SU-DHL-6 (cell line): ENCODE data around the gene RBP5.

Experiments used
- H2AFZ ChIP-seq: fragments of 200-600 bp; sonication (generic); 2 replicates; pipeline ENCODE4 v1.6.1; 2014; ENCODE audit warnings: low read depth, mild to moderate bottlenecking, moderate library complexity, mixed read lengths, antibody characterized with exemption, low read length; ENCODE audit not compliant: severe bottlenecking
- H3F3A ChIP-seq: fragments of 200-600 bp; shearing (Covaris generic); 2 replicates; pipeline ENCODE4 v1.6.0; 2016; ENCODE audit warnings: antibody characterized with exemption, mild to moderate bottlenecking; ENCODE audit not compliant: insufficient read depth
- H3K27ac ChIP-seq: fragments of 200-600 bp; sonication (generic); 2 replicates; pipeline ENCODE4 v1.5.1; 2016; ENCODE audit warnings: low read depth, mild to moderate bottlenecking, low read length, moderate library complexity, mixed read lengths
- H3K27me3 ChIP-seq: fragments of 200-600 bp; sonication (generic), shearing (Covaris generic); 2 replicates; pipeline ENCODE4 v1.6.0; 2014; ENCODE audit warnings: mild to moderate bottlenecking, low read length
- H3K36me3 ChIP-seq: fragments of 200-600 bp; sonication (generic); 2 replicates; pipeline ENCODE4 v1.6.1; 2014; ENCODE audit warnings: mild to moderate bottlenecking, low read length, mixed read lengths
- H3K4me2 ChIP-seq: fragments of 300-600, 200-600 bp; shearing (Covaris generic), sonication (generic); 2 replicates; pipeline ENCODE4 v1.6.0; 2014; ENCODE audit warnings: low read length, low read depth, mild to moderate bottlenecking; ENCODE audit not compliant: poor library complexity, severe bottlenecking
- H3K4me3 ChIP-seq: fragments of 200-600 bp; sonication (generic); 2 replicates; pipeline ENCODE4 v1.5.1; 2014; ENCODE audit warnings: antibody characterized with exemption, low read length, mild to moderate bottlenecking, mixed read lengths; ENCODE audit not compliant: insufficient read depth, poor library complexity, severe bottlenecking
- H3K79me2 ChIP-seq: fragments of 200-600 bp; sonication (generic); 2 replicates; pipeline ENCODE4 v1.6.1; 2014; ENCODE audit warnings: mild to moderate bottlenecking, low read length, moderate library complexity; ENCODE audit not compliant: insufficient read depth
- H3K9ac ChIP-seq: fragments of 200-600 bp; sonication (generic); 2 replicates; pipeline ENCODE4 v1.7.0; 2014; ENCODE audit warnings: mild to moderate bottlenecking, low read length
- H3K9me2 ChIP-seq: fragments of 200-600 bp; sonication (generic); replicated peaks from 2 replicates; pipeline ENCODE4 v1.6.1; 2014; ENCODE audit warnings: low read length; ENCODE audit not compliant: insufficient read depth
- H3K9me3 ChIP-seq: fragments of 200-600 bp; sonication (generic); 2 replicates; pipeline ENCODE4 v1.6.1; 2014; ENCODE audit warnings: low read length, mixed read lengths; ENCODE audit not compliant: insufficient read depth
- H4K20me1 ChIP-seq: fragments of 200-600 bp; sonication (generic); 2 replicates; pipeline ENCODE4 v1.6.1; 2014; ENCODE audit warnings: low read depth, mild to moderate bottlenecking, antibody characterized with exemption, low read length, moderate library complexity, mixed read lengths
- CTCF ChIP-seq: fragments of 200-600 bp; sonication (generic); IDR thresholded peaks from one replicate; pipeline ENCODE4 v1.5.1; 2017; ENCODE audit warnings: antibody characterized with exemption, mild to moderate bottlenecking, low read length, moderate library complexity; ENCODE audit not compliant: insufficient read depth, poor library complexity, severe bottlenecking
- EZH2phosphoT487 ChIP-seq: fragments of 200-600 bp; sonication (generic), shearing (Covaris generic); conservative IDR thresholded peaks from 2 replicates; pipeline ENCODE4 v1.6.1; 2018; ENCODE audit warnings: mild to moderate bottlenecking, antibody characterized with exemption, low read length, moderate library complexity, mixed read lengths

The RBP5 gene

GRCh38 chr12:7162691-7163114, 34.0 kb upstream of the RBP5 start:
- no peaks in the 10 kb centered on the region for H3K9me2 ChIP-seq
- no peaks in the 10 kb centered on the region for H3K27me3 ChIP-seq
- H3K9ac ChIP-seq: no peak overlapping the region
- H3K36me3 ChIP-seq: peaks cover 7% of the 10 kb centered on the region; the same call in 1 of the 2 replicates
- no peak overlapping the region for H3K4me3 ChIP-seq
- H2AFZ ChIP-seq: no peak overlapping the region
- H3K9me3 ChIP-seq: peaks cover 14% of the 10 kb centered on the region; the same call in 1 of the 2 replicates
- H3K27ac ChIP-seq: no peak overlapping the region
- H3F3A ChIP-seq: no peaks in the 10 kb centered on the region
- H3K79me2 ChIP-seq: no peaks in the 10 kb centered on the region
- no peak overlapping the region for H3K4me2 ChIP-seq
- no peaks in the 10 kb centered on the region for H4K20me1 ChIP-seq
- TF ChIP-seq CTCF (no peak), EZH2phosphoT487 (no peak)

GRCh38 chr12:7161811-7162210, 33.1 kb upstream of the RBP5 start:
- Histone ChIP-seq H3K4me2 (no peak overlapping the region), H2AFZ (no peak overlapping the region)

GRCh38 chr12:7161327-7161726, 32.6 kb upstream of the RBP5 start:
- H3F3A ChIP-seq: no peaks in the 10 kb centered on the region
- H4K20me1 ChIP-seq: no peaks in the 10 kb centered on the region
- H3K27me3 ChIP-seq: no peaks in the 10 kb centered on the region
- no peak overlapping the region for H3K4me3 ChIP-seq
- H3K4me2 ChIP-seq: no peak overlapping the region
- no peak overlapping the region for H2AFZ ChIP-seq
- no peaks in the 10 kb centered on the region for H3K9me2 ChIP-seq
- no peak overlapping the region for H3K9ac ChIP-seq
- no peak for TF ChIP-seq CTCF
- no peak for TF ChIP-seq EZH2phosphoT487
- no peaks in the 10 kb centered on the region for H3K36me3 ChIP-seq
- H3K79me2 ChIP-seq: no peaks in the 10 kb centered on the region
- H3K27ac ChIP-seq: no peak overlapping the region
- peaks cover 4% of the 10 kb centered on the region; the same call in 1 of the 2 replicates for H3K9me3 ChIP-seq

More at GRCh38 chr12:7161811-7162210, 33.1 kb upstream of the RBP5 start:
- Histone ChIP-seq H3K79me2 (no peaks in the 10 kb centered on the region), H4K20me1 (no peaks in the 10 kb centered on the region), H3K9me2 (no peaks in the 10 kb centered on the region), H3K27ac (no peak overlapping the region), H3K27me3 (no peaks in the 10 kb centered on the region), H3K4me3 (no peak overlapping the region), H3F3A (no peaks in the 10 kb centered on the region), H3K9ac (no peak overlapping the region), H3K36me3 (no peaks in the 10 kb centered on the region), H3K9me3 (peaks cover 7% of the 10 kb centered on the region; the same call in 1 of the 2 replicates)
- TF ChIP-seq EZH2phosphoT487: no peak
- no peak for TF ChIP-seq CTCF
